Right lobe of liver (tissue), 6 donors: ENCODE measurements around the gene HAUS8. TPM values are rescaled to one million over a fixed set of nuclear protein-coding genes. Genes with fewer than 3 reads are reported as not detected.

Experiments used
- ATAC-seq, 4 donors: fragments of 200-7000 bp; cut with Tn5 transposase; one replicate each; pipeline ENCODE4 v1.9.1; 2020; ENCODE audit warnings: mild to moderate bottlenecking in 4 of 4, moderate library complexity in 4 of 4
- DNase-seq, 3 donors: peaks; one replicate each; pipeline ENCODE4 v3.0.0-alpha.2; 2020
- H3K27ac ChIP-seq, 3 donors: fragments of 200-600 bp; one replicate each; pipeline ENCODE4 v1.8.0; 2022
- H3K27me3 ChIP-seq, 2 donors: fragments of 200-600 bp; one replicate each; pipeline ENCODE4 v1.8.0; 2022
- H3K36me3 ChIP-seq, 4 donors: fragments of 200-600 bp; sonication (generic) in 1 of 4; one replicate each; pipeline versions ENCODE4 v1.5.1 to v1.8.0; 2017 to 2022; ENCODE audit warnings: control low read depth in 1 of 4
- H3K4me1 ChIP-seq, 4 donors: fragments of 200-600 bp; sonication (generic) in 1 of 4; one replicate each; pipeline versions ENCODE4 v1.5.1 to v1.8.0; 2017 to 2022; ENCODE audit warnings: control low read depth in 1 of 4
- H3K4me3 ChIP-seq, 3 donors: fragments of 200-600 bp; one replicate each; pipeline ENCODE4 v1.8.0; 2022
- H3K9me3 ChIP-seq, 4 donors: fragments of 200-600 bp; sonication (generic) in 1 of 4; one replicate each; pipeline versions ENCODE4 v1.5.1 to v1.8.0; 2017 to 2022; ENCODE audit warnings: control low read depth in 1 of 4
- POLR2A ChIP-seq: fragments of 450-650 bp; IDR thresholded peaks from one replicate; pipeline ENCODE4 v1.6.1; 2017; ENCODE audit warnings: antibody characterized with exemption, mild to moderate bottlenecking
- WGBS: methylation state at CpG from one replicate; pipeline ENCODE4 v1.1.6; 2018; ENCODE audit warnings: low coverage, low lambda C conversion rate; ENCODE audit not compliant: insufficient coverage; ENCODE audit errors: missing lambda C conversion rate; 5-methylcytosine and 5-hydroxymethylcytosine counted together
- intact Hi-C, 2 donors: fragments of 100-400 bp; cut with DNase I; formaldehyde crosslinking; loops; one replicate each; pipeline versions ENCODE4 v1.11.2 to v1.14.1; 2022
- total RNA-seq, 6 experiments: library from RNA; depleted of rRNA in 2 of 6; stranded (reverse); fragments of >200 nt in 2 of 6; fragmentation: NEBNext Ultra II Directional in 3 of 6; extraction: Animal tissue kit (Norgen Biotek cat#: 25700) in 3 of 6; gene quantifications; one replicate each; pipeline versions ENCODE4 v1.1.0 to v1.2.4, GENCODE V29; 2016 to 2023
- TF ChIP-seq, protein P1 (sequence below), 4 donors: fragments of 200-600 bp in 3 of 4; fragments of 450-650 bp in 1 of 4; IDR thresholded peaks; one replicate each; pipeline versions ENCODE4 v1.5.1 to v1.8.0; 2016 to 2022; ENCODE audit warnings: antibody characterized with exemption in 4 of 4, mild to moderate bottlenecking in 2 of 4
- donor health status: DM: no; HTN: yes; CAD: no.
- donor health status: DM: no; HTN: no; CAD: no.
- donor health status: DM: no; HTN: no; CAD: no.
- donor health status: DM: no; HTN: yes; CAD: no.
- donor health status: DM: no; HTN: yes; CAD: no.

Gene HAUS8
- total RNA-seq, 6 experiments from 2014 or later: 3.7 to 8.5 (median 5.8) TPM

GRCh38 chr19:17110599-17110966 is 35.3 kb upstream of the HAUS8 start:
- no peak for DNase-seq
- no peak for ATAC-seq
- intact Hi-C loops: no loop called here
- Histone ChIP-seq H3K27ac (peak overlapping the region in 2 of 3 donors; percentile 60 to 63), H3K9me3 (no peaks in the 10 kb centered on the region), H3K4me1 (peaks cover 0 to 44% (median 15%) of the 10 kb centered on the region in 4 donors), H3K4me3 (no peak overlapping the region), H3K27me3 (no peaks in the 10 kb centered on the region), H3K36me3 (no peaks in the 10 kb centered on the region)
- 80% methylated on average over 1 of the region's 10 CpGs for WGBS
- TF ChIP-seq POLR2A: no peak
- TF ChIP-seq, protein P1, sequence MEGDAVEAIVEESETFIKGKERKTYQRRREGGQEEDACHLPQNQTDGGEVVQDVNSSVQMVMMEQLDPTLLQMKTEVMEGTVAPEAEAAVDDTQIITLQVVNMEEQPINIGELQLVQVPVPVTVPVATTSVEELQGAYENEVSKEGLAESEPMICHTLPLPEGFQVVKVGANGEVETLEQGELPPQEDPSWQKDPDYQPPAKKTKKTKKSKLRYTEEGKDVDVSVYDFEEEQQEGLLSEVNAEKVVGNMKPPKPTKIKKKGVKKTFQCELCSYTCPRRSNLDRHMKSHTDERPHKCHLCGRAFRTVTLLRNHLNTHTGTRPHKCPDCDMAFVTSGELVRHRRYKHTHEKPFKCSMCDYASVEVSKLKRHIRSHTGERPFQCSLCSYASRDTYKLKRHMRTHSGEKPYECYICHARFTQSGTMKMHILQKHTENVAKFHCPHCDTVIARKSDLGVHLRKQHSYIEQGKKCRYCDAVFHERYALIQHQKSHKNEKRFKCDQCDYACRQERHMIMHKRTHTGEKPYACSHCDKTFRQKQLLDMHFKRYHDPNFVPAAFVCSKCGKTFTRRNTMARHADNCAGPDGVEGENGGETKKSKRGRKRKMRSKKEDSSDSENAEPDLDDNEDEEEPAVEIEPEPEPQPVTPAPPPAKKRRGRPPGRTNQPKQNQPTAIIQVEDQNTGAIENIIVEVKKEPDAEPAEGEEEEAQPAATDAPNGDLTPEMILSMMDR (IDR thresholded peaks at IDR 0.05): no peak

DNA sequence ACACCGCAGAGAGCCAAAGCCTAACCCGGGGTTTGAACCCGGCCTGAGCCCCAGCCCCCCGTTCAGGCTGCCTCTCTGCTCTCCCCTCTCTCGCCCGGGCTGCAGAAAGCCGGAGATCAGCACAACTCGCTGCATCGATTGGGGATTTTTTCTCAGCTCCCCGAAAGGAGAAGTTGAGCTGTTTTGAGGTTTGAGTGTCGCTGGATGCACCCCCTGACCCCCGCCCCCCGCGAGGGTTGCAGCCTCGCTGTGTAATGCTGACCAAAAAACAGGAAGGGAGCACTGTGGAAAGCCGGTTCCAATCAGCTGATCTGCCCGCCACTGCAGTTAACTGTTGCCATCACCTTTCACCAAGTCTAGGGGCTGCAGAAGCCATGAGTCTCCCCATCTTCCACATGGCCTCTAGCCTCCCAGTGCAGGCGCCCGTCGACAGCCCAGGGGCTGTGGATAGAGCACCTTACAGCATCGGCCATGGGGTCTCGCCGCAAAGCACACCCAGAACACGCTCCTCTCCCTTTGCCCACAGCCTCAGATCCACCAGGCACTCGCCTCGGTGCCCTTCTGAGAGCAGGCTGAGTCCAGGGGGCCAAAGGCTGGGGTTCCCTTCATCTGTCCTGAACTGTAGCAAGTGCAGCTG is 34.8 kb upstream of the HAUS8 start:
- DNase-seq: peak; percentile 65 to 80 (median 72)
- intact Hi-C loops: no loop called here
- ATAC-seq: peak in 3 of 4 donors; percentile 6 to 18 (median 8)
- H3K27ac ChIP-seq: peak overlapping the region in 2 of 3 donors; percentile 60 to 63
- H3K27me3 ChIP-seq: no peaks in the 10 kb centered on the region
- WGBS: 53% methylated on average over 10 of the region's 26 CpGs
- TF ChIP-seq POLR2A: no peak
- TF ChIP-seq, protein P1 (IDR thresholded peaks at IDR 0.05): no peak
- no peaks in the 10 kb centered on the region for H3K36me3 ChIP-seq
- H3K4me3 ChIP-seq: no peak overlapping the region
- no peaks in the 10 kb centered on the region for H3K9me3 ChIP-seq
- H3K4me1 ChIP-seq: peaks cover 0 to 44% (median 15%) of the 10 kb centered on the region in 4 donors

DNA sequence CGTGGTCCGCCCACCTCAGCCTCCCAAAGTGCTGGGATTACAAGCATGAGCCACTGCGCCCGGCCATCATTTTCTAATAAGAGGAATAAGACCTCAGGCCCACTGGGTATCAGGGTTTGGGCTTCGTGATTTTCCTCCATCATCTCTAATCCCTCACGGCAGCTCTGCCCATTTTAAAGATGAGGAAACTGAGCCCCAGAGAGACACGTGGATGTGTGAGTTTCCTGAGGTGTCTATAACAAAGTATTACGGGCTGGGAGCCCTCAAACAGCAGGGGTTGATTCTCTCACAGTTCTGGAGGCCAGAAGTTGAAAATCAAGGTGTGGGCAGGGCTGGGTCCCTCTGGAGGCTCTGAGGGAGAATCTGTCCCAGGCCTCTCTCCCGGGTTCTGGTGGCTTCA is 34.0 kb upstream of the HAUS8 start:
- DNase-seq (no peak), ATAC-seq (no peak)
- no peak overlapping the region for H3K4me3 ChIP-seq
- H3K27ac ChIP-seq: peak overlapping the region in 2 of 3 donors; percentile 51 to 60
- H3K36me3 ChIP-seq: peaks cover 0 to 5% (median 0%) of the 10 kb centered on the region in 4 donors
- peaks cover 0 to 40% (median 15%) of the 10 kb centered on the region in 4 donors for H3K4me1 ChIP-seq
- H3K27me3 ChIP-seq: no peaks in the 10 kb centered on the region
- H3K9me3 ChIP-seq: no peaks in the 10 kb centered on the region
- intact Hi-C loops: no loop called here
- TF ChIP-seq, protein P1 (IDR thresholded peaks at IDR 0.05): no peak
- no peak for TF ChIP-seq POLR2A
- WGBS: 85% methylated on average over 7 of the region's 9 CpGs

GRCh38 chr19:17108453-17108784 is 33.2 kb upstream of the HAUS8 start:
- 92% methylated on average over 2 of the region's 4 CpGs for WGBS
- TF ChIP-seq POLR2A: no peak
- TF ChIP-seq, protein P1 (IDR thresholded peaks at IDR 0.05): no peak
- Histone ChIP-seq H3K4me3 (no peak overlapping the region), H3K36me3 (peaks cover 0 to 5% (median 0%) of the 10 kb centered on the region in 4 donors), H3K27me3 (no peaks in the 10 kb centered on the region), H3K9me3 (no peaks in the 10 kb centered on the region), H3K4me1 (peaks cover 0 to 32% (median 13%) of the 10 kb centered on the region in 4 donors), H3K27ac (peak overlapping the region in 2 of 3 donors; percentile 16 to 37)
- ATAC-seq: no peak
- intact Hi-C loops: no loop called here
- no peak for DNase-seq
